HTR-8/SVneo (cell line): Measurements from ENCODE around the gene PPP2R2B.
A peak's percentile ranks its signal among the peaks of the same experiment; 100 is the strongest.

Experiments
- DNase-seq: peaks from one replicate; pipeline ENCODE4 v3.0.0; 2011; ENCODE audit warnings: low spot score, mixed read lengths; ENCODE audit not compliant: insufficient read length
- FAIRE-seq: peaks from 2 replicates; lab custom pipeline; 2011; peaks lifted over from hg19 to GRCh38; lab: Jason Lieb, UNC

The PPP2R2B gene

DNA sequence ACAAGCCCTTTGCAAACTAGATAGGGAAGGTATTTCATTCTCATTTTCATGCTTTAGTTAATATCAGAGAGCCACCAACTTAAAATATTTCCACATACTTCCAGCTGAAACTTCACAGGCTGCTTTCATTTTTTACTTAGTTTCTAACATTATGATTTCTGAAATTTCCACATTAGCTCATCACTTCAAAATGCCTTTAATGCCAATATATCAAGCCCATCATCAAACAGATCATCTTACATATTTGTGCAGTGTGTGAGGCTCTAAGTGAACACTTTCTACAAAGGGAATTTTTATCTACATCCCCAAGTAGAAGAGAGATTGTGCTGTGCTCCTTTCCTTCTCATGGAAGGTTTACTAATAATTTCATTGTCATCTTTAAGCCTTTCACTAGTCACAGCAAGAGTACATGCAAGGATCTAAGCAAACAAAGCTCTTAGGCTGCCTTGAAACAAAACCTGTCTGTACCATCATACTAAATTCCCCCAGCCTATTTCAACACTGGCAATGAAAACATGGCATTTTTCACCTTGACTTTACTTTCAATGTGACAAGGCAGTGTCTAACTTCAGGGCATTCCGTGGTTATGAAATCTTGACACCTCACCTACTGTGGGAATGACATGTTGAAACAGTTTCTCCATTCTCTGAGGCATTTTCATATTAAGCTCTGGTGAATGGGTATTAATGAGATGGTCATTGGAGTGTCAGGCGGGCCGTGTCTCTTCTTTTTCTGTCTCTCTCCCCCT is 45.4 kb downstream of the PPP2R2B start:
- DNase-seq, result no peak
- no peak for FAIRE-seq

DNA sequence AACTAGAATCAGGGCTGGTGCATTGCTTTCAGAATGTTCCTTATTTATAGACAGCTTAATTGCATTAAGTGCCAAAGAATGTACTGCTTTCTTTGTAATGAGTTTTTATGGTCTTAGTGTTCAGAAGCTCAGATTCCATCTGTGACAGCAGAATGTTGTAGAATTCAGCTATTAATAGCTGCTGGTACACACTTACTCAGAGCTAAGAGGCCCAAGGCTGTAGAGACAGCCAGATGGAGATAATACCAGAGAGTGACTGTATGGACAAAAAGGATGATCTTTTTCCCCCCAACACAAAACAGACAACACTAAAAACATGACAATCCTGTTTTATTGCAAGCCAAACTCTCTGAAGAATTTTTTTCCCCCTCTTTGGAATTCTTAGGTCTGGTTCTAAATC is 50.2 kb downstream of the PPP2R2B start:
- FAIRE-seq (no peak), DNase-seq (no peak)

DNA sequence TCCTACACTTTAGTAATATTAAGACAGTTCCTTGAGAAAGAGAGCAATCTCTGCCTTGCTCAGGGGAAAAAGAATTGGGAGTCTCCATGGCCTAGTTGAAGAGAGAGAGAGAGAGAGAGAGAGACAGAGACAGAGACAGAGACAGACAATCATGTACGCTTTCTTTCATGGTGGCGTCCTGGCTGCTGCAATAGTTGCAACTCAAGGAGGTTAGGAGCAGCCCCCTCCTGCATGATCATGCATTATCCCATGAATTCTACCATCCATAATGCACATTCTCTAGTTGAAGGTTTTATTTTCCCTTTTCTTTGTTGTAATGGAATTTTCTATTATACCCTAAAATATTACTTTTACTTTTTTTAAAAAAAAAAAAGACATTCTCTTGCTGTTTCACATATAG is 50.7 kb downstream of the PPP2R2B start:
- DNase-seq, result no peak
- no peak for FAIRE-seq

DNA sequence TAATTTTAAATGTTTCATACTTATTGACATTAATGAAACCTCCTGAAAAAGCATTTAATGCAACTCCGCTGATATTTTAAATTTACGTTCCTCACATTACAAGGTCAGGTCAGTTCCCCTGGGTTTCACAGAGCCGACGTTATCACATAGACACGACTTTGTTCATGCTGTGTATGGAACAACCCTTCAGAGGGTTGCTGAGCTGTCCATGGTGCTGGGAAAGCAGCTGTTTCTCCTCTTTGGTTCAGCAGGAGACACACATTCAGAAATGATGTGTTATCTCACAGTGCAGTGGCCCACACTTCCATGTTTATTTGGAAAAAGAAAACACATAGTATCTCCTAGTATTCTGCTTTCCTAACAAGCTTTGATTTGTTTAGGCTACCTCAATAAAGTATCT is 53.5 kb downstream of the PPP2R2B start:
- DNase-seq, result no peak
- FAIRE-seq, result peak; percentile 38

DNA sequence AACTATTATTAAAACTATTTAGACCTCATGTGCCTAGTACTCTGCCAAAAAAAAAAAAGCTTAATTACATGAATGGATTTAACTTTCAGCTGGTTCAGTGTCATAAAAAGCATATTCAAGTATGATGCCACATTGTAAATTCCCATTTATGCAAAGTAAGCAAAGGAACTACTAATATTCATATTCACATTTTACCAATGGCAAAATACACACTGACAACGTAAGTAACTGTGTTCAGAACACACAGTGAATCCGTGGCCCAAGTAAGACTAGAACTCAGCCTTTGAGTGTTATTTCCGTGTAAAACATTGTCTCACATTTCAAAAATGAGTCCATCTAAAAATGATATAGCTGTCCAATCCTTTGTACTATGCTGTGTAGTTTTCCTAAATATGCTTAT is 56.8 kb downstream of the PPP2R2B start:
- FAIRE-seq (no peak), DNase-seq (no peak)

DNA sequence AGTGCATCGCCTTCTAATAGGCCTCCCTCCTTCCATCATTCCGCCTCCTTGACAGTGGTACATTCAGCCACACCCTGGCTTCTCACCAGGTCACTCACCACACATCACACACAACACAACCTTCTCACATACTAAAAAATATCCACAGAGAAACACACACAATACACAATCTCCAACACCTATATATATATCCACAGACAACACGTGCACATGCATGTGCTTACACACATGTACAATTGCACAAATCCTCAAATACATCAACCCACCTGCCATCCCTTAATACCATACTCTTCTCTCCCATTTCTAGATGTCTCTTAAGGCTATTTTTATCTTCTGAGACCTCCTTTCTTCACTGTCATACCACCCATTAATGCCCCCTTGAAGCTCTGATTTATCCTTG is 57.6 kb downstream of the PPP2R2B start:
- FAIRE-seq (peak; percentile 81), DNase-seq (no peak)

DNA sequence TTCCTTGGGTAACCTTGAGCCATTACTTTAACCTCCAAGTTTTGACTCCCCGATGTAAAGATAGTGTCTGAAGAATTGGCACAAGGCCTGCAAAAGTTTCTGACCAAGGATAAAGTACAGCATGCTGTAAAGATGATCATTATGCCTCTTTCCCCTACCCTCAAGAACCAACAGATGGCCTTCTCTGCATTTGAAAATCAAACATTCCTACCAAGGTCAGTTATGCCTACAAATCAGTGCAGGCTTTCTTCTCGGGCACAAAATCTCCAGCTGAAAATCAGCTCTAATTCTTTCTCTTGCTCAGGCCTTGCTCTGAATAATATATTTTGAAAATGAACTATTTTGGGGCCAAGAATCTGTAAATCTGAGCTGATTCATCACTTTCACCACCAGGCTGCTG is 59.7 kb downstream of the PPP2R2B start:
- DNase-seq, result no peak
- no peak for FAIRE-seq

DNA sequence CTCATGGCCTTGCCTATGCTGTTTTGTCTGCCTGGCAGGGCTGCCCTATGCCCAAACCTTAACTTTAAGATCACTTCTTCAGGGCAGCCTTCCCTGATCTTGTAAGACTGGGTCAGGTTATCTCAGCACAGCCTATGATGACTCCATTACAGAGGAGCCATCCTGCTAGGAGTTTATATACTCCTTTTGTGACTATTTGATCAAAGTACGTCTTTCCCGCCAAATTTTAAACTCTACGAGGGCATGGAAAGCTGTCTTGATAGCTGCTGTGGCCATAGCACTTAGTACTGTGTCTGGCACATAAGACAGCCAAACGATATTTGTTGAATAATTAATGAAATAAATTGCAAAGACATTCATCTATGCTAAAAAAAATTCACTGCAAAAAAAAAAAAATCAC is 60.6 kb downstream of the PPP2R2B start:
- DNase-seq, result no peak
- FAIRE-seq, result no peak

DNA sequence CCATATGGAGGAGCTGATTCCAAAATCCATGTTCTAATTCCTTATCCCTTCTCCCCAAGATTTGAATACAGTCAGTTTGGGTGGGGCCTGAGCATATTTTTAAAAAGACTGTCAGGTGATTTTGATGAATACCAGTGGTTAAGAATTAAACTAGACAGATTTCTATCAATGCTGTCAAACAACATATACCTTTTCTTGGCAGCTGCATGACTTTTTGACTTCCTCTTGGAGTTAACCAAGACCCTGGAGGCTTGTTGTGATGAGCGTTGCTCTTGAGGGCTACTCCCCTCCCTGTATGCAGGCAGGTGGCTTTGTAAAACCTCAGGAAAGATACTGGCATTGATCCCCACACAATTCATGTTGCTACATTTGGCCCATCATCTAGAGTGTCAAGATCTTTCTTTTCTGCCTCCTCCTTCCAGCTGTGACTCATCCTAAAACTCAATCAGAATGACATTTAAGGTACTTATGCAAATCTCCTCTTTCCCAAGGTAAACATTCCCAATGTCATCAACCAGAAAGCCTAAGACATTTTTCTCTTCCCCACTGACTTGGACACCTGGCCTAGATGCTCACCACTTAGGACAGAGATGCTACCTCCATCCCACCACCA is 61.7 kb downstream of the PPP2R2B start:
- no peak for FAIRE-seq

DNA sequence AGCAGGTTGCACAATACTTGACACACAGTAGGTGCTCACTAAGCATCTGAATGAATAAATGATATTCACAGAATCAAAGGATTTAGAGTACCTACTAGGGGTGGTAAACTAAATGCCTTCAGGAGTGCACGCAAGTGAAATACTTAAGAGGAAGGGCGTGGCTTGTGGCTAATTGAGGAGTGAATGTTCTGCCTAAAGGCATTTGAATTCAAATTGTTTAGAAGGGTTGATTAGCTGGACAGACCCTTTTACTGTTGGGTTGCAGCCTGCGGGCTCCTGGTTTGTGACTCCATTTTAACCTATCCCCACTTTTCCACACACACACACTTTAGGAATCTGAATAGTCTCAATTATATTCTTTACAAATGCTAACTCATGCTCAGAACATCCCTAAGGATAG is 63.1 kb downstream of the PPP2R2B start:
- DNase-seq (no peak), FAIRE-seq (no peak)

More for the DNA sequence above, 61.7 kb downstream of the PPP2R2B start:
- no peak for DNase-seq

DNA sequence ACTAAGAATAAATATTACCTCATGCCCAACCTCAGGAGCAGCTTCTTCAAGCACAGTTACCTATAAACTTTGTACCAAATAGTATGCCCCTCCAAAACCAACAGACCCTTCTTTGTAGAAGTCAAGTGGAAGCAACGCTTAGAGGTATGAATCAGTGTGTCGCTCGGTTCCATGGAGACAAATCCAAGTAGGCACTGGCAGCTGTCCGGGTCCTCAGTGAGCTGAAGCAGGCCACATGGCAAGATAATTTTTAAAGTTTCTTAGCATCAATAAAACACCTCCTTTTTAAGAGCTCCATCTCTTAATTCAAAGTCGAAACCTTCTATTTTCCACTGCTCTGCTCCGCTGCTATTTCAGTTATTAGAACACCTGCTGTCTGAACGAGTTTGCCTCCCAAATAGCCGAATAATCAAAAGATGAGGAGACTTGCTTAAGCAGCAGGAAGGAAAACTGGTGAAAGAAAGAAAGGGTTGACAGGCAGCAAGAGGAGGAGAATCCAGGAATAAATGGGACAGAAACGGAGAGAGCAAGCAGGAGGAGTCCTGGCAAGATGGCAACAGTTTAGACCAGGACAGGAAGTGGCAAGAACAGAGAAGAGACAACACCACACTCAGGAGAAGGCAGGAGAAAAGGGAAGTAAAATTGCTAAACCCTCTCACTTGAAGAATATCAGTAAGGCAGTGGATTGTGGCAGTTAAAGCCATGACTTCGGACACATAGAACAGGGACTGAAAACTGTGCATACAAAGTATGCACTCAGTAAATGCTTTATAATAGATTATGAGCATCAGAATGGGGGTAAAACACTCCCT is 65.0 kb downstream of the PPP2R2B start:
- no peak for DNase-seq
- no peak for FAIRE-seq

DNA sequence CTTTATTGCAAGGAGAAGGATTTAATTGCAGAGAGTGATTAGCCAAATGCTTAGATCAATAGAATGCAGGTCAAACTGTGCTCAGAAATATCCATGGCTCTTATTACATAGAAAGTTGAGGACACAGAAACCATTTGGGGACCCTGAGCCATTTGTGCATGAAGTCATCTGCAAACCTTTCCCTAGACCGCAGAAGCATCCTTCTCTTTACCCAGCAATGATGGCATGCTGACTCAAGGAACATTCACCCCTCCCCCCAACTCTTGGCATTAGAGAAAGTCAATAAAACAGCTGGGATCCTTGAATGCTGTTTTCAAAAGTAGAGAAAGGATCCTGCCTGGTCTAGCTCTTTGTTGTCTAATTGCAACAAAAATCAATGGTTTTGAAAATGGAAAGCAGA is 73.5 kb downstream of the PPP2R2B start:
- FAIRE-seq (no peak), DNase-seq (no peak)

DNA sequence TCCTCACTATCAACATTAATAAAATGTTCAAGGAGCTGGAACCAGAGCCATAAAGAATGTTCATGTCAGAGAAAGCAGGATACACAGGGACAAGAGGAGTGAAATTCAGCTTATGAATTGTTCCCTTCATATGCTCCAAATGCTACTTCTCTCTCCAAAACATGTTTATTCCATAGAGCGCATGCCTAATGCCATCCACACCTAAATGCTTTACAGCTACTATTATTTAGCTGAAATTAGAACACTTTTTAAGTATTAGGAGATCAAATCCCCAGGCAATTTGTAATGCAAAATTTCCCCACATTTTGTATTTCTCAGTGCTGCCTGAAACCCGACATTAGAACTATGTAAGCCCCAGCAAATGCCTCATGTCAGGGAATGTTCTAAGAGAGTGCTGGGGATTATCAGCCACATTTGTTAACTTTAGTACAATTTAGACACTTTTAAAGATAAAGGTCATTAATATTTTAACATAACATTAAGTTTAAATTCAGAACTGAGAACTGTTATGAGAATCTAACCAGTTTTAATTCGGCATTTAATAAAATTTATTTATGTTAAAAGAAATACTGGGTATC is 75.5 kb downstream of the PPP2R2B start:
- no peak for FAIRE-seq
- no peak for DNase-seq

DNA sequence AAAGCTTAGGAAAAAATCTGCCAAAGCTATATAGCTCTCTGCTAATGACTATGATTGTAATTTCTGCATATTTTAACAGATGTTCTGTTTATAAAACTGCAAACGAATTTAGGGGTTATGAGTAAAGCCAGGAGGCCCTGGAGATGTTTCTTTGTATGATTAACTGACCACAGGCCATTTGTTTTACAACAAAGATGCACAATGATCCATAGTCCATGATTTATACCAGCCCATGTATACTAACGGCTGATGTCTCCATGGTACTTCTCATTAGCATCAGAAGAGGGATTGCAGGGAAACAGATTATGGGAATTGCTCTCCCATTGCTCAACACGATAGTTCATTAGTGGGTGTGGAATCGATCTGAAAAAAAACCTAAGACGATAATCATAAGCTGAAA is 78.9 kb downstream of the PPP2R2B start:
- DNase-seq (no peak), FAIRE-seq (no peak)

DNA sequence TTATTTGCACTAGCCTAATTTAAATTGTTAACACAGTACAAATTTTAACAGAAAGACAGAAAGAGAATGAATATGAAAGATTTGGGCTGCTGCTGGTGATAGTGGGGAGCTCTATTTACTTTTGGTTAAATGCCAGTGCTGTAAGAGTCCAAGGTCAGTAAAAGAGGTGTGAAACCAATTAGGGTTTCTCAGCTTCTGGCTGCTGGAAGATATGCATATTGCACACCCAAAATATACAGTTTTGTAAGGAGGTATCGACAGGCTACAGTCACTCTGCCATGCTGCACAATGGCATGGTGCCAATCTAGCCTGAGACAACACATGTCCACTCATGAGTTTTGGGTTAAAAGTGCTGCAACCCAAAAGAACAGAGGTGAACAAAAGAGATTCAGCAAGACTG is 79.3 kb downstream of the PPP2R2B start:
- FAIRE-seq (no peak), DNase-seq (no peak)

DNA sequence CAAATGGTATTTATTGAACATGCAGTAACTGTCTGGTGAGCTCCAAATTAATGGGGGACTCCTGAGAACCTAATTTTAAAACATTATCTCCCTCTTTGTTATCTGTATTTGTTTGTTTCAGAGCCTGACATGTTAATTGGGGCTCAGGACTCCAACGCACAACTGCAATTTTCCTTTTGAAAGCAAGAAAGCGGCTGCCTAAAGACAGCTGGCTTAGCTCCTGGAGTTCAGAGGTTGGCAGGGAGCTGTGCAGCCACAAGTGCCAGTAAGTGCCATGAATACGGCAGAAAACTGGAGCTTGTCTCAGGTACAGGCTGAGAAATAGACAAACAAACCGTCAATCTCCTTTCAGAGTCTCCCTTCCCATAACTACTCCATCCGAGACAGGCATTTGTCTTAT is 80.9 kb downstream of the PPP2R2B start:
- no peak for FAIRE-seq
- DNase-seq, result no peak

DNA sequence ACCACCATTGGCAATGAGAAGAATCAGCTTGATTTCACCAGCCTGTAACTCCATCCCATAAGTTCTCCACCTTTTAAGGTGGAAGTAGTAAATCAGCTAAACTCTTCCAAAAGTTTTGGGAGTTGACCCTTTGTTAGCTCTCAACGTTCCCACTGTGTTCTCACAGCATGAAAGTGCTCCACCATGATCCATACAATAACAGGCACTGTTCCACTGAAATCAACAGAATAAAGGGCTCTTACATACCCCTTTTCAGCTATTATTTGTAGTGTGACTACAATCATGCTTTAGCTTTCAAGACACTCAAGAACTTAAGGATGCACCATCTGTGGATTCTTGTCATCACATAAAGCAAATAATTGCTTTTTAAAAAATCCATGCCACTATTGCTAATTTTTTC is 81.6 kb downstream of the PPP2R2B start:
- FAIRE-seq (no peak), DNase-seq (no peak)

DNA sequence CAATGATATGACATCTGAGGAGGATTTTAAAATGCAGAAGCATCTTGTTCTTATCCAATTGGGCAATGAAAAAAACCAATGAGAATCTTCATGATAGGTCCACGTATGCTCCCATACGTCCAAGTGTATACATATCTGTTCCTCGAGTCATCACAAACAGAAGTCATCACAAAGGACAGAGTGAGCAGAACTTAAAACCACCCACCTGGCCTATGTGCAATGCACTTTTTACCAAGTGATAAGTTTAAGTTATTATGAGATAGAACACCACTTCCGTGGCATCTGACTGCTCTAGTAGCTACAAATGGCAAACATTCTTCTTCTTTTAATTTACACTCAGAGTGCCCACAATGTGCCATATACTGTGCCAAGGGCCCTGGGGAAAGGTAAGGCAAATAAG is 82.4 kb downstream of the PPP2R2B start:
- no peak for FAIRE-seq
- DNase-seq, result no peak

DNA sequence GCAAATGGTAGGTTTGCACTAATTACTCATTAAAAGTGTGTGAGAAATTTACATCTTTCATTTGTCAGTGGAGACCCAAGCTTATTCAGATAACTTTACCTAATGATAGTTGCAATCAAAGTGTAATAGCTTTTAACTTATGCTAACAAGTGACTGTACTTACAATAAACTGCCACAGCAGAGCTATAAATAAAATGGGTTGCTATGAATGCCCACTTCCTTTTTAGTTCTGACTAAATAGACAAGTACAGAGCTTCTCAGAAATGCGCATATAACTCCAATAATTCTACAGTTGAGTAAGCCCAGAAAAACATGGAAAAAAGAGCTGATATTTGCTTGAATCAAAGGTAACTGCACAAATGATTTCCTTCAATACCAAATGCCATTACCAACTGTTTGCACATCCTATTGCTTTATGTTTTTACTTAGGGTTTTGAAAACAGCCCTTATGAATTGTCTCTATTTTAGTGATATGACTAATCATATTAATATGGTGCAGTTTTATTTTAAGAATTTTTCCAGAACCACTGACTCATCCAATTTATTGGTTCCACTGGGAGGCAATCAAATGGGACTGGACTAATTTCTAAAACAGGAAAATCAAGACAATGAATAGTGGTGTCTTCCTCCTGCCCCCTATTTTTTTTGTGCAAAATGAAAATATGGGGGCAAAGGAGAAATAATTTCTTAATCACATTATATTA is 84.1 kb downstream of the PPP2R2B start:
- FAIRE-seq, result no peak
- no peak for DNase-seq

DNA sequence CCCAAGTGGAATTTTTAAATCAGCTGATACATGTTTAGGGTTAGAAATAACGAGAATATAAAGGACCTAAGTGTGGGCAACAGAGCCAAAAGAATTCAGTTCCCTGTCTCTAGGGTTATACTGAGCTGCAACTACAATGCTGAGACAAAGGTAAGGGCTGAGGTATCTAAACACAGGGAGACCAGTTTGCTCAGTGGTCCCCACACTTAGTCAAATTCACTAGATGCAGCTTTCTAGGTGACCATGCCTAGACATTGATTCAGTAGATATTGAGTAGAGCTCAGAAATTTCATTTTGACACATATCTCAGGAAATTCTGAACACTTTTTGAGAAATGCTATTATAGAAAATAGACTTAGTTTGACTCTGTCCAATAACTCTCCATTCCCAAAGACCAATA is 84.8 kb downstream of the PPP2R2B start:
- FAIRE-seq (no peak), DNase-seq (no peak)
